ENCODE measurements around the gene ARRB2.

Gene ARRB2

GRCh38 chr17:4725646-4726310 is 15.3 kb downstream of the ARRB2 start:
- no peak for DNase-seq

- DNase-seq = no peak
These were observed 17.7 kb downstream of the ARRB2 start for GRCh38 chr17:4728124-4728523.

GRCh38 chr17:4733073-4733531 is 22.7 kb downstream of the ARRB2 start:
- no peak for DNase-seq

- no peak for DNase-seq
These were observed 24.5 kb downstream of the ARRB2 start for GRCh38 chr17:4734857-4735475.

GRCh38 chr17:4735876-4736651 is 25.6 kb downstream of the ARRB2 start:
- no peak for DNase-seq

- peak; percentile 57 for DNase-seq
These were observed 28.0 kb downstream of the ARRB2 start for GRCh38 chr17:4738136-4739121.

- peak; percentile 88 for DNase-seq
These were observed 28.9 kb downstream of the ARRB2 start, which contains the start of the genes CXCL16 and ZMYND15 for GRCh38 chr17:4739122-4740024. CXCL16 (minus strand) TSS chr17:4739928; CDS start chr17:4739339, 589 bp downstream. ZMYND15 (plus strand) TSS chr17:4739833; CDS start chr17:4740549, 716 bp downstream.

- DNase-seq = no peak
These were observed 29.6 kb downstream of the ARRB2 start for GRCh38 chr17:4740025-4740351.

- no peak for DNase-seq
These were observed 30.2 kb downstream of the ARRB2 start for GRCh38 chr17:4740584-4740983.

- DNase-seq = no peak
These were observed 31.1 kb downstream of the ARRB2 start for GRCh38 chr17:4741544-4741943.

- DNase-seq = no peak
These were observed 31.7 kb downstream of the ARRB2 start for GRCh38 chr17:4742133-4742532.

- DNase-seq = no peak
These were observed 32.2 kb downstream of the ARRB2 start for GRCh38 chr17:4742629-4743028.

GRCh38 chr17:4743216-4743615 is 32.8 kb downstream of the ARRB2 start:
- no peak for DNase-seq

- no peak for DNase-seq
These were observed 33.5 kb downstream of the ARRB2 start for GRCh38 chr17:4743898-4744297.

GRCh38 chr17:4744999-4745969 is 34.9 kb downstream of the ARRB2 start:
- peak; percentile 17 for DNase-seq

GRCh38 chr17:4747847-4748246 is 37.4 kb downstream of the ARRB2 start:
- DNase-seq = no peak

- no peak for DNase-seq
These were observed 38.3 kb downstream of the ARRB2 start for GRCh38 chr17:4748686-4749085.

GRCh38 chr17:4750606-4751005 is 40.2 kb downstream of the ARRB2 start:
- DNase-seq = no peak

GRCh38 chr17:4751932-4752331 is 41.5 kb downstream of the ARRB2 start:
- DNase-seq = no peak

GRCh38 chr17:4753392-4753791 is 43.0 kb downstream of the ARRB2 start:
- no peak for DNase-seq
